ENCODE results near the gene CTBP2. TPM values are rescaled to one million over a fixed set of nuclear protein-coding genes. Genes with fewer than 3 reads are reported as not detected.

CTBP2 gene
- total RNA-seq, 2 experiments from 2014 or later, result 0.17 TPM; not detected in 1

- H3K9me3 ChIP-seq (ENCODE audit: control insufficient read depth in 1 of 2, insufficient read depth in 1 of 2, low read length in 2 of 2), result peaks cover 0 to 20% of the 10 kb centered on the region in 2 experiments
- DNase-seq (no peak), ATAC-seq (ENCODE audit: poor library complexity) (no peak)
- H3K27ac Mint-ChIP-seq, result no peak overlapping the region
- POLR2A ChIA-PET, result no interaction called here
- no peaks in the 10 kb centered on the region for H3K36me3 ChIP-seq (ENCODE audit: insufficient read depth, low read length)
- TF ChIP-seq, protein P1, sequence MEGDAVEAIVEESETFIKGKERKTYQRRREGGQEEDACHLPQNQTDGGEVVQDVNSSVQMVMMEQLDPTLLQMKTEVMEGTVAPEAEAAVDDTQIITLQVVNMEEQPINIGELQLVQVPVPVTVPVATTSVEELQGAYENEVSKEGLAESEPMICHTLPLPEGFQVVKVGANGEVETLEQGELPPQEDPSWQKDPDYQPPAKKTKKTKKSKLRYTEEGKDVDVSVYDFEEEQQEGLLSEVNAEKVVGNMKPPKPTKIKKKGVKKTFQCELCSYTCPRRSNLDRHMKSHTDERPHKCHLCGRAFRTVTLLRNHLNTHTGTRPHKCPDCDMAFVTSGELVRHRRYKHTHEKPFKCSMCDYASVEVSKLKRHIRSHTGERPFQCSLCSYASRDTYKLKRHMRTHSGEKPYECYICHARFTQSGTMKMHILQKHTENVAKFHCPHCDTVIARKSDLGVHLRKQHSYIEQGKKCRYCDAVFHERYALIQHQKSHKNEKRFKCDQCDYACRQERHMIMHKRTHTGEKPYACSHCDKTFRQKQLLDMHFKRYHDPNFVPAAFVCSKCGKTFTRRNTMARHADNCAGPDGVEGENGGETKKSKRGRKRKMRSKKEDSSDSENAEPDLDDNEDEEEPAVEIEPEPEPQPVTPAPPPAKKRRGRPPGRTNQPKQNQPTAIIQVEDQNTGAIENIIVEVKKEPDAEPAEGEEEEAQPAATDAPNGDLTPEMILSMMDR (IDR thresholded peaks at IDR 0.05), result no peak
- peaks cover 3% of the 10 kb centered on the region for H3K4me1 ChIP-seq (ENCODE audit: insufficient read depth, low read length)
- H3K27me3 ChIP-seq (ENCODE audit: control insufficient read depth in 1 of 2, insufficient read depth in 2 of 2, low read length in 2 of 2), result peaks cover 46 to 62% of the 10 kb centered on the region in 2 experiments
- no peak overlapping the region for H3K4me3 Mint-ChIP-seq
- intact Hi-C loops (cut with DNase I, micrococcal nuclease), result no loop called here
- H3K9me3 Mint-ChIP-seq, result no peaks in the 10 kb centered on the region
- peaks cover 73% of the 10 kb centered on the region for H3K27me3 Mint-ChIP-seq
- H3K4me3 ChIP-seq (ENCODE audit: low read length), result no peak overlapping the region
- H3K4me1 Mint-ChIP-seq (ENCODE audit: low read depth), result peaks cover 6% of the 10 kb centered on the region
- H3K36me3 Mint-ChIP-seq (ENCODE audit: low read depth), result no peaks in the 10 kb centered on the region
- CTCF ChIA-PET, result no interaction called here
- H3K27ac ChIP-seq (ENCODE audit: low read depth in 1 of 2, low read length in 2 of 2), result no peak overlapping the region
Observed at GRCh38 chr10:125155101-125155500, 5.3 kb downstream of the CTBP2 start.

- H3K4me1 ChIP-seq (ENCODE audit: insufficient read depth, low read length), result peaks cover 3% of the 10 kb centered on the region
- TF ChIP-seq, protein P1 (IDR thresholded peaks at IDR 0.05), result no peak
- H3K4me3 ChIP-seq (ENCODE audit: low read length), result no peak overlapping the region
- peaks cover 6% of the 10 kb centered on the region for H3K4me1 Mint-ChIP-seq (ENCODE audit: low read depth)
- ChIA-PET CTCF (no interaction called here), POLR2A (no interaction called here)
- peaks cover 0 to 20% of the 10 kb centered on the region in 2 experiments for H3K9me3 ChIP-seq (ENCODE audit: control insufficient read depth in 1 of 2, insufficient read depth in 1 of 2, low read length in 2 of 2)
- intact Hi-C loops (cut with DNase I, micrococcal nuclease), result no loop called here
- H3K27me3 Mint-ChIP-seq, result peaks cover 79% of the 10 kb centered on the region
- H3K36me3 ChIP-seq (ENCODE audit: insufficient read depth, low read length), result no peaks in the 10 kb centered on the region
- DNase-seq (no peak), ATAC-seq (ENCODE audit: poor library complexity) (no peak)
- no peak overlapping the region for H3K27ac Mint-ChIP-seq
- H3K4me3 Mint-ChIP-seq, result no peak overlapping the region
- H3K9me3 Mint-ChIP-seq, result no peaks in the 10 kb centered on the region
- H3K27me3 ChIP-seq (ENCODE audit: control insufficient read depth in 1 of 2, insufficient read depth in 2 of 2, low read length in 2 of 2), result peaks cover 47 to 67% of the 10 kb centered on the region in 2 experiments
- no peak overlapping the region for H3K27ac ChIP-seq (ENCODE audit: low read depth in 1 of 2, low read length in 2 of 2)
- no peaks in the 10 kb centered on the region for H3K36me3 Mint-ChIP-seq (ENCODE audit: low read depth)
Observed at GRCh38 chr10:125154529-125154928, 5.8 kb downstream of the CTBP2 start.

- POLR2A ChIA-PET, result no interaction called here
Observed at GRCh38 chr10:125153703-125154490, 6.5 kb downstream of the CTBP2 start.

More at GRCh38 chr10:125153703-125154490, 6.5 kb downstream of the CTBP2 start:
- H3K27me3 Mint-ChIP-seq, result peaks cover 85% of the 10 kb centered on the region
- peaks cover 3% of the 10 kb centered on the region for H3K4me1 ChIP-seq (ENCODE audit: insufficient read depth, low read length)
- peaks cover 0 to 20% of the 10 kb centered on the region in 2 experiments for H3K9me3 ChIP-seq (ENCODE audit: control insufficient read depth in 1 of 2, insufficient read depth in 1 of 2, low read length in 2 of 2)
- H3K4me1 Mint-ChIP-seq (ENCODE audit: low read depth), result peaks cover 6% of the 10 kb centered on the region
- H3K36me3 Mint-ChIP-seq (ENCODE audit: low read depth), result no peaks in the 10 kb centered on the region
- no peak overlapping the region for H3K27ac Mint-ChIP-seq
- ATAC-seq (ENCODE audit: poor library complexity) (no peak), DNase-seq (no peak)
- H3K27me3 ChIP-seq (ENCODE audit: control insufficient read depth in 1 of 2, insufficient read depth in 2 of 2, low read length in 2 of 2), result peaks cover 52 to 72% of the 10 kb centered on the region in 2 experiments
- no peaks in the 10 kb centered on the region for H3K9me3 Mint-ChIP-seq
- CTCF ChIA-PET, result no interaction called here
- intact Hi-C loops (cut with DNase I, micrococcal nuclease), result no loop called here
- no peak overlapping the region for H3K4me3 Mint-ChIP-seq
- no peak overlapping the region for H3K27ac ChIP-seq (ENCODE audit: low read depth in 1 of 2, low read length in 2 of 2)
- H3K36me3 ChIP-seq (ENCODE audit: insufficient read depth, low read length), result no peaks in the 10 kb centered on the region
- TF ChIP-seq, protein P1 (IDR thresholded peaks at IDR 0.05), result no peak
- no peak overlapping the region for H3K4me3 ChIP-seq (ENCODE audit: low read length)

All from CD4-positive, alpha-beta T cell (primary cell).